Mesangial cell (primary cell): ENCODE results near the gene OR52I1. TPM values are rescaled to one million over a fixed set of nuclear protein-coding genes. Genes with fewer than 3 reads are reported as not detected.

Experiments used
- total RNA-seq: library from RNA; depleted of rRNA; stranded (reverse); fragments of >200 nt; gene quantifications from 2 replicates; pipeline ENCODE4 v1.2.3, GENCODE V29; 2015

The OR52I1 gene
- total RNA-seq = not detected in 2 replicates

DNA sequence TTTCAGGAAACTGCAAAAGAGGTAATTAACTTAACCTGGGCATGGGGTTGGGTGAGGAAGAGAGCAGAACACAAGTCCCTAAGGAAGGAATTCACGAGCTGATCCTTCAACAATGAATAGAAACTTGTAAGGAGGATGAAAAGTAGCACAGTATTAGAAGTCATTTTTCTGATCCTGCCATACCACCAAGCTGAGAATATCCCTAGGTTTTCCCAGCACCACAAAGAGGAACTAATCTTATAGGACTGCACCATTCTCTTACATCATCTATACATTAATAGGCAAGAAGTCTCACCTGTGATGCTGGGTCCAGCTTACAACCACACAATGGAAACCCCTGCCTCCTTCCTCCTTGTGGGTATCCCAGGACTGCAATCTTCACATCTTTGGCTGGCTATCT, at the start of gene OR52I1:
Gene OR52I1, plus strand, starts transcription at position 301 of the 400 bp plus-strand sequence. Its CDS starts 0 bp downstream, at position 301.

GRCh38 chr11:4544891-4545290, 48.9 kb upstream of the OR52I1 start, which contains the start of gene OR52M1:
Gene OR52M1, plus strand, starts transcription at chr11:4545191. Its CDS starts 0 bp downstream, at chr11:4545191.

DNA sequence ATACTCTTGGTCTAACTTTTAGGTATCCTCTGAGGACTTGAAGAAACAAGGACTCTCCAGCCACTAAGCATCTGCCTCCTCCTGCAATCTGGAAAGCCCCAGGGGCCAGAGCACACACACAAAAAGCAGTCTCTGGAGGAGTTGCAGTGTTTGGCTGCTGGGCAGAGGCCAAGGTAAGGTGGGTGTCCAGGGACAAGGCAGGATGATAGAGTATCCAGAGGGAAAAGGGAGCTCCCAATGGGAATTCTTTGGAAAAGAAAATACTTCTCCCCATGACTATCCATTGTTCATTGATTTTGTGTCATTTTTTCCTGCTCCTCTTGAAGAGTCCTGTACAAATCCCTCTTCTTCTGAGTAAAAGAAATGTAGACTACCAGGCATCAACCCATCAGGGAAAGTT, 12.4 kb upstream of the OR52I1 start, which contains the start of gene OR52I2:
Gene OR52I2, plus strand, starts transcription at position 301 of the 400 bp plus-strand sequence.

GRCh38 chr11:4607781-4608666, 14.2 kb downstream of the OR52I1 start, which contains the start of gene TRIM68:
Gene TRIM68, minus strand, starts transcription at chr11:4608231. Its CDS starts 2,727 bp downstream, at chr11:4605504.

DNA sequence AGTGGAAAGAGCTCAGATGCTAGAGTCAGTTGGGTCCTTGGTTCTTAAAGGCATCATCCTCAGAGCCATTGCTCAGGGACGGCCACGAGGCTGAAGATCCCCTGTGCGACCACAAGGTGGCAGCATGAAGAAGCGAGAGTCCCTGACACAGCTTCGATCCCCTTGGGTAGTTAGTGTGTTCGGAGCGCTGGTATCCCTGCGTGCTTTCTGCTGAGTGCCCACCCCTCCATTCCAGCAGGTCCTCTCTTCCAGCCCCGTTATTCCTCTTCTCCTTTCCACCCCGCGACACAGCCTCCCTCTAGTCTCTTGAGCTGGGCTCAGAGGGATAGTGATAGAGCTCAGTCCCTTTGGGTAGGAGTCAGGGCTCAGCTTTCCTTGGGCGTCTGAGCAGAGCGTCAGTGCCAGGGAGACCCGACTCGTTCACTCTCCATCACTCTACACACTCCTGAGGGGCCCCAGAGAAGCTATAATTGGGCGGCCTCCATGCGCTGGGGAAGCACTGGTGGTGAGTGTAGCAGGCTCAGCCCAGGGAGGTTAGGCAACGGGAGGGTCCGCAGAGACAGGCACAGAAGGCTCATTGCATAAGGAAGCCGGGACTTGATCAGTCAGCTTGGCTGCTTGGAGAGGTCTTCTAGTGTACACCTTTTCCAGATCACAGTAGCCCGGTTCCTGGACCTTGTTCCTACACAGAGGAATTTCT, 43.3 kb downstream of the OR52I1 start, which contains the start of gene OR51D1:
Gene OR51D1, plus strand, starts transcription at position 516 of the 700 bp plus-strand sequence. CDS start 2,314 bp downstream, outside the sequence.

GRCh38 chr11:4643682-4644081, 49.8 kb downstream of the OR52I1 start, which contains the start of gene OR51E1:
Gene OR51E1, plus strand, starts transcription at chr11:4643982. Its CDS starts 8,545 bp downstream, at chr11:4652527.

Other genes with a start within 250 kb of the OR52I1 start
- not detected in 2 replicates for gene OR52B4, start 225.7 kb upstream of the OR52I1 start, total RNA-seq
- 10.3 and 15.2 TPM in 2 replicates for gene TRIM21, start 200.3 kb upstream of the OR52I1 start, total RNA-seq
- not detected in 2 replicates for gene OR52K2, start 144.7 kb upstream of the OR52I1 start, total RNA-seq
- not detected in 2 replicates for gene OR52K1, start 111.4 kb upstream of the OR52I1 start, total RNA-seq
- gene OR52M1, start 48.8 kb upstream of the OR52I1 start, total RNA-seq = not detected in 2 replicates
- not detected in 2 replicates for gene OR52I2, start 12.3 kb upstream of the OR52I1 start, total RNA-seq
- gene TRIM68, start 14.2 kb downstream of the OR52I1 start, total RNA-seq = 6.2 and 8.1 TPM in 2 replicates
- gene OR51D1, start 43.4 kb downstream of the OR52I1 start, total RNA-seq = not detected in 2 replicates
- gene OR51E1, start 49.9 kb downstream of the OR52I1 start, total RNA-seq = not detected in 2 replicates
- gene OR51E2, start 103.8 kb downstream of the OR52I1 start, total RNA-seq = not detected in 2 replicates
- gene MMP26, start 110.7 kb downstream of the OR52I1 start, total RNA-seq = not detected in 2 replicates
- not detected in 2 replicates for gene OR51F1, start 175.9 kb downstream of the OR52I1 start, total RNA-seq
- gene OR52R1, start 210.3 kb downstream of the OR52I1 start, total RNA-seq = not detected in 2 replicates
- gene OR51F2, start 227.3 kb downstream of the OR52I1 start, total RNA-seq = not detected in 2 replicates